Measurements from ENCODE around the gene IRAK2.

- TF ChIP-seq CSDC2 (CRISPR knock-in tag; IDR thresholded peaks at IDR 0.05) = no peak
- no peak for TF ChIP-seq POU6F1 (CRISPR knock-in tag; IDR thresholded peaks at IDR 0.05; ENCODE audit: borderline replicate concordance, low read depth)
- TF ChIP-seq ZC3H10 (CRISPR knock-in tag; IDR thresholded peaks at IDR 0.05) = no peak
- TF ChIP-seq CREB5 (CRISPR knock-in tag; IDR thresholded peaks at IDR 0.05; ENCODE audit: low read depth) = no peak
- TF ChIP-seq ZFP3 (CRISPR knock-in tag; IDR thresholded peaks at IDR 0.05) = no peak
- no peak for TF ChIP-seq ZFP30 (CRISPR knock-in tag; IDR thresholded peaks at IDR 0.05)
- TF ChIP-seq PATZ1 (CRISPR knock-in tag; IDR thresholded peaks at IDR 0.05; ENCODE audit: borderline replicate concordance) = no peak
- no peak for TF ChIP-seq ZNF565 (CRISPR knock-in tag; conservative IDR thresholded peaks at IDR 0.05; ENCODE audit: low read depth)
- TF ChIP-seq ARNTL (CRISPR knock-in tag; IDR thresholded peaks at IDR 0.05; ENCODE audit: borderline replicate concordance, low read depth) = no peak
- no peak for TF ChIP-seq BACH2 (CRISPR knock-in tag; IDR thresholded peaks at IDR 0.05; ENCODE audit: borderline replicate concordance)
- TF ChIP-seq ZNF70 (CRISPR knock-in tag; IDR thresholded peaks at IDR 0.05) = no peak
- no peak for TF ChIP-seq GLIS3 (CRISPR knock-in tag; IDR thresholded peaks at IDR 0.05)
- no peak for TF ChIP-seq ESRRG (CRISPR knock-in tag; IDR thresholded peaks at IDR 0.05)
- TF ChIP-seq TSHZ2 (CRISPR knock-in tag; IDR thresholded peaks at IDR 0.05) = no peak
These were observed 126.9 kb downstream of the IRAK2 start for GRCh38 chr3:10291641-10292040.

Measured in SK-N-SH treated with all-trans-retinoic acid at 6 μM for 48 hours (cell line).